ENCODE data around the gene DNAJC5. TPM values are rescaled to one million over a fixed set of nuclear protein-coding genes. Genes with fewer than 3 reads are reported as not detected.
A peak's percentile ranks its signal among the peaks of the same experiment; 100 is the strongest.

The DNAJC5 gene, protein sequence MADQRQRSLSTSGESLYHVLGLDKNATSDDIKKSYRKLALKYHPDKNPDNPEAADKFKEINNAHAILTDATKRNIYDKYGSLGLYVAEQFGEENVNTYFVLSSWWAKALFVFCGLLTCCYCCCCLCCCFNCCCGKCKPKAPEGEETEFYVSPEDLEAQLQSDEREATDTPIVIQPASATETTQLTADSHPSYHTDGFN
- total RNA-seq, result 10 to 100 TPM; 58.9 to 63.9 TPM

DNA sequence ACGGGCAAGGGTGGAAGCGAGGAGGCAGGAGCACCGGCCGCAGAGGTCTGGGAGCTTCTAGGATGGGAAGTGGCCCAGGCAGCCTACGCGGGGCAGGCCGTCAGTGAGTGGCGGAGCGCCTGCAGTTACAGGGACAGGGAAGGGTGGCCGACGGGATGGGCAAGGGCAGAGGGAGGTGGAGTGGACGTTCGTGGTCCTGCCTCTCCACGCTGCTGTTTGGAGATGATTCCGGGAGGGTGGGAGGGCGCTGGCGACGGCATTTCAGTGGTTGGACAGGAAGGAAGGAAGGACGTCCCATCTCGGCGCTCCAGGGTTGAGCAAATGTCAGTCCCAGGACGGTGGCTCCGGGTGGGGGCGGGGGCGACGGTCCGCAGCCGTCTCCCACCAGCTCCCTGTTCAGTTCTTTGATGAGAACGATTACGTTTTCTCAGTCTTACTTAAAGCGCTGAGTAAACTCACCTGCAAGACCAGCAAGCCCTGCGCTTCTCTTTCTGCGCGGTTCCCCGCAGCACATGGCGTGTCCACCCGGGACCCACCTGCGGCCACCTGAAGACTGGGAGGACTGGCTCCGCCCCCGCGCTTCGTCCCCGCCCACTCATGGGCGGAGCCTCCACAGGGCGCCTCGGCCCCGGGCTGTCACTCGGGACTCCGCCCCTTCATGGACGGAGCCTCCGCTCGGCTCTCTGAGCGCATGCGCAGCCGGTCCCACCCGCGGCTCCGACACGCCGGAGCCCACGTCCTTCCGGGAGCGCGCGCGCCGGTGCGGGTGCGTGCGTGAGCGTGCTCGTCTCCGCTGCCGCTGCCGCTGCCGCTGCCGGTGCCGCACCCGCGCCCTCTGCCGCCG lies at the start of gene DNAJC5:
DNAJC5 (plus strand) TSS at position 769 of the 844 bp plus-strand sequence. CDS start 33,220 bp downstream, outside the sequence.
- H3K9ac ChIP-seq (ENCODE audit: low read depth in 2 of 2, low read length in 2 of 2), result peak within 1 kb of the TSS; percentile 67 to 82
- H3K27me3 ChIP-seq, result no peaks in the 10 kb centered on the region
- peak within 1 kb of the TSS; percentile 91 for H3K27ac ChIP-seq
- TF ChIP-seq, protein P1, sequence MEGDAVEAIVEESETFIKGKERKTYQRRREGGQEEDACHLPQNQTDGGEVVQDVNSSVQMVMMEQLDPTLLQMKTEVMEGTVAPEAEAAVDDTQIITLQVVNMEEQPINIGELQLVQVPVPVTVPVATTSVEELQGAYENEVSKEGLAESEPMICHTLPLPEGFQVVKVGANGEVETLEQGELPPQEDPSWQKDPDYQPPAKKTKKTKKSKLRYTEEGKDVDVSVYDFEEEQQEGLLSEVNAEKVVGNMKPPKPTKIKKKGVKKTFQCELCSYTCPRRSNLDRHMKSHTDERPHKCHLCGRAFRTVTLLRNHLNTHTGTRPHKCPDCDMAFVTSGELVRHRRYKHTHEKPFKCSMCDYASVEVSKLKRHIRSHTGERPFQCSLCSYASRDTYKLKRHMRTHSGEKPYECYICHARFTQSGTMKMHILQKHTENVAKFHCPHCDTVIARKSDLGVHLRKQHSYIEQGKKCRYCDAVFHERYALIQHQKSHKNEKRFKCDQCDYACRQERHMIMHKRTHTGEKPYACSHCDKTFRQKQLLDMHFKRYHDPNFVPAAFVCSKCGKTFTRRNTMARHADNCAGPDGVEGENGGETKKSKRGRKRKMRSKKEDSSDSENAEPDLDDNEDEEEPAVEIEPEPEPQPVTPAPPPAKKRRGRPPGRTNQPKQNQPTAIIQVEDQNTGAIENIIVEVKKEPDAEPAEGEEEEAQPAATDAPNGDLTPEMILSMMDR (IDR thresholded peaks at IDR 0.05), result no peak
- H3K4me3 ChIP-seq, result peak within 1 kb of the TSS; percentile 56
- peaks cover 7% of the 10 kb centered on the region for H3K36me3 ChIP-seq
- H3K4me1 ChIP-seq, result peaks cover 9% of the 10 kb centered on the region
- intact Hi-C loops (cut with DNase I), result no loop called here
- no peaks in the 10 kb centered on the region for H3K9me3 ChIP-seq
- peak; percentile 96 for DNase-seq

DNA sequence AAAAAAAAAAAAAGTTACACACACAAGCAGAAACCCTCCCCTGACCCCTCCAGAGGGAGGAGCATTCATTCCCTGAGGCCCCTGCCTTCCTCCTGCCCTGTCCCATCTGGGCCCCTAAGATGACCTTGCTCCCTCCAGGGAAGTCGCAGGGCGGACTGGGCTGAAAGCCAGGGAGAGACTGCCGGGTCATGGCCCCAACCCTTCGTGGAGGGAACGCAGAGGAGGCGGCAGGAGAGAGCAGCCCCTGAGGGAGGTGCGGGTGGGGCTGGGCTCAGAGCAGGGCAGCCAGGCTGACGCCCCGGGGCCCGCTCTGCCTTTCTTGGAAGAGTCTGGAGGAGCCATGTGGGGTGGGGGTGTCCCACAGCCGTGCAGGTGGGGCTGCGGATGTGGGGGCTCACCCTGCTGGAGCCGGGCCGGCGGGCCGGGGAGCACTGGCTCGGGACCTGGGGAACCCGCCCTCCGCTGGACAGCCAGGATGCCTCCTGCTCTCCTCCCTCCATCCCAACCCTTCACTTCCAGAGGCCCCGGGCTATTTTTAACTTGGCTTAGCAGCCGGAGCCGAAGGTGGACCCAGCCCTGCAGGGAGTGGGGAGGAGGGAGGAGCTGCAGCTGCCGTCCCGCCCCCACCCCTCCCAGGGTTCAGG lies 48.7 kb upstream of the DNAJC5 start:
- Histone ChIP-seq H3K4me3 (no peak overlapping the region), H3K9me3 (no peaks in the 10 kb centered on the region), H3K4me1 (no peaks in the 10 kb centered on the region), H3K9ac (ENCODE audit: low read depth in 2 of 2, low read length in 2 of 2) (peak overlapping the region in 1 of 2 donors; percentile 8), H3K36me3 (no peaks in the 10 kb centered on the region), H3K27ac (no peak overlapping the region), H3K27me3 (peaks cover 14% of the 10 kb centered on the region)
- intact Hi-C loops (cut with DNase I), result no loop called here
- no peak for DNase-seq
- TF ChIP-seq, protein P1 (IDR thresholded peaks at IDR 0.05), result no peak

DNA sequence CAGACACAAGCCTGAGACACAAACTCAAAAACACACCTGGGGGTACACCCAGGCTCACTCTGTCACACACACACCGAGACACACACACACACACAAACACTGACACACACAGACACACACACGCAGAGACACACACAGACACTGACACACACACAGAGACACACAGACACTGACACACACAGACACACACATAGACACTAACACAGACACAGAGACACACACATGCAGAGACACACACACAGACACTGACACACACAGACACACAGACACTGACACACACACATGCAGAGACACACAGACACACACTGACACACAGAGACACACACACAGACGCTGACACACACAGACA lies 48.1 kb upstream of the DNAJC5 start:
- peaks cover 14% of the 10 kb centered on the region for H3K27me3 ChIP-seq
- no peaks in the 10 kb centered on the region for H3K36me3 ChIP-seq
- DNase-seq, result no peak
- no peaks in the 10 kb centered on the region for H3K4me1 ChIP-seq
- intact Hi-C loops (cut with DNase I), result no loop called here
- no peaks in the 10 kb centered on the region for H3K9me3 ChIP-seq
- H3K27ac ChIP-seq, result no peak overlapping the region
- H3K4me3 ChIP-seq, result no peak overlapping the region
- peak overlapping the region in 1 of 2 donors; percentile 24 for H3K9ac ChIP-seq (ENCODE audit: low read depth in 2 of 2, low read length in 2 of 2)
- TF ChIP-seq, protein P1 (IDR thresholded peaks at IDR 0.05), result no peak

DNA sequence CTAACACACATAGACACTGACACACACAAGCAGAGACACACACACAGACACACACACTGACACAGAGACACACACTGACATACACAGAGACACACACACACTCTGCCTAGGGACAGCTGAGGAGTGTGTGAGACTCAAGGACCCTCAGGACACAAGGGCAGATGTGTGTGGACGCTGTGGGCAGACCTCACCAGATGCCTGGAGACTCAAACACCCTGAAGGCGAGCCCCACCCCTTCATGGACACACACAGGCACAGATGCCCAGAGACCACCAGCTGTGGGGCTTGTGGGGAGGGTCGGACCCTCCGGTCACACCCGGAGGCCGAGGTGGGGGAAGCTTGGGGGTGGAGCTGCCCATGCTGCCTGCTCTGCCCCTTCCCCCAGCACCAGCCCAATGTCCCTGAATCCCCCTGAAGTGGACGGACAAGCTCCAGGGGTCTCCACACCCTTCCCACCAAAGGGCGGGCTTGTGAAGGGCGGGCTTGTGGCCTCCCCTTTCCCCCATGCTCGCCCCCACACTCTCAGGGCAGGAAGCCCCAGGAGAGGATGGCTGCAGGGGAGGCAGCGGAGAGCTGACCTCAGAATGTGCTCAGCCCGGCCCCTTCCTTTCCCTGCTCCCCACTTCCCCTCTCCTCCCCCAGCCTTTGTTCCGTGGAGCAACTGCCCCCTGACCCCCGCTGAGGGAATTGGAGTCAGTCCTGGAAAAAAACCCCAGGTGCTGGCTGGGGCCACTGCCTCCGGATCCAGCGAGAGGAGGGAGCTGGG lies 47.5 kb upstream of the DNAJC5 start:
- intact Hi-C loops (cut with DNase I), result no loop called here
- no peak for DNase-seq
- TF ChIP-seq, protein P1 (IDR thresholded peaks at IDR 0.05), result no peak
- H3K9ac ChIP-seq (ENCODE audit: low read depth in 2 of 2, low read length in 2 of 2), result peak overlapping the region in 1 of 2 donors; percentile 24
- no peaks in the 10 kb centered on the region for H3K9me3 ChIP-seq
- H3K27ac ChIP-seq, result no peak overlapping the region
- no peaks in the 10 kb centered on the region for H3K4me1 ChIP-seq
- no peak overlapping the region for H3K4me3 ChIP-seq
- H3K27me3 ChIP-seq, result peaks cover 14% of the 10 kb centered on the region
- no peaks in the 10 kb centered on the region for H3K36me3 ChIP-seq

Data from colonic mucosa (tissue), 4 donors.